ENCODE data around the gene SMARCD3. TPM values are rescaled to one million over a fixed set of nuclear protein-coding genes. Genes with fewer than 3 reads are reported as not detected.

Gene SMARCD3
- total RNA-seq, 1 experiment from 2014 or later = 27.8 TPM

GRCh38 chr7:151269511-151269910 lies 21.0 kb upstream of the SMARCD3 start:
- ChIA-PET POLR2A (no interaction called here), CTCF (no interaction called here)
- Histone ChIP-seq H3K9me3 (ENCODE audit: control insufficient read depth, insufficient read depth, low read depth, low read length) (no peaks in the 10 kb centered on the region), H3K36me3 (ENCODE audit: control insufficient read depth, insufficient read depth, low read length) (no peaks in the 10 kb centered on the region), H3K27me3 (ENCODE audit: control insufficient read depth, insufficient read depth, low read length) (no peaks in the 10 kb centered on the region), H3K27ac (ENCODE audit: low read length) (no peak overlapping the region), H3K4me3 (ENCODE audit: low read depth in 2 of 2, low read length in 2 of 2) (no peak overlapping the region), H3K4me1 (ENCODE audit: control insufficient read depth, insufficient read depth, low read length) (no peaks in the 10 kb centered on the region)
- in situ Hi-C loops (cut with HindIII; ENCODE audit: low pct_unique_long_range_greater_than_20kb, low sequenced_read_pairs) (no loop called here), intact Hi-C loops (cut with micrococcal nuclease; ENCODE audit: unreplicated experiment) (no loop called here)
- DNase-seq (ENCODE audit: low read depth, low spot score) (no peak), ATAC-seq (no peak)
- no TSS peak for BruUV-seq (replicated peaks)
- TF ChIP-seq POLR2AphosphoS5 (IDR thresholded peaks at IDR 0.05; ENCODE audit: low read depth, low read length) (no peak), CTCF (IDR thresholded peaks at IDR 0.05) (no peak), SIN3A (IDR thresholded peaks at IDR 0.05; ENCODE audit: borderline replicate concordance, insufficient read depth, low read depth, low read length) (no peak), REST (IDR thresholded peaks at IDR 0.05; ENCODE audit: insufficient read depth in 1 of 2, low read depth in 2 of 2, low read length in 1 of 2) (no peak), TCF7L2 (IDR thresholded peaks at IDR 0.05; ENCODE audit: low read depth, low read length) (no peak)

GRCh38 chr7:151265351-151265931 lies 16.9 kb upstream of the SMARCD3 start:
- H3K27ac ChIP-seq (ENCODE audit: low read length) = no peak overlapping the region
- no TSS peak for BruUV-seq (replicated peaks)
- CTCF ChIA-PET = no interaction called here
- H3K4me1 ChIP-seq (ENCODE audit: control insufficient read depth, insufficient read depth, low read length) = no peaks in the 10 kb centered on the region
- intact Hi-C loops (cut with micrococcal nuclease; ENCODE audit: unreplicated experiment) (no loop called here), in situ Hi-C loops (cut with HindIII; ENCODE audit: low pct_unique_long_range_greater_than_20kb, low sequenced_read_pairs) (no loop called here)
- ATAC-seq (no peak), DNase-seq (ENCODE audit: low read depth, low spot score) (no peak)
- H3K9me3 ChIP-seq (ENCODE audit: control insufficient read depth, insufficient read depth, low read depth, low read length) = no peaks in the 10 kb centered on the region
- H3K27me3 ChIP-seq (ENCODE audit: control insufficient read depth, insufficient read depth, low read length) = no peaks in the 10 kb centered on the region
- POLR2A ChIA-PET = no interaction called here
- TF ChIP-seq REST (IDR thresholded peaks at IDR 0.05; ENCODE audit: insufficient read depth in 1 of 2, low read depth in 2 of 2, low read length in 1 of 2) (no peak), CTCF (IDR thresholded peaks at IDR 0.05) (no peak), TCF7L2 (IDR thresholded peaks at IDR 0.05; ENCODE audit: low read depth, low read length) (no peak), POLR2AphosphoS5 (IDR thresholded peaks at IDR 0.05; ENCODE audit: low read depth, low read length) (no peak), SIN3A (IDR thresholded peaks at IDR 0.05; ENCODE audit: borderline replicate concordance, insufficient read depth, low read depth, low read length) (no peak)
- no peak overlapping the region for H3K4me3 ChIP-seq (ENCODE audit: low read depth in 2 of 2, low read length in 2 of 2)
- H3K36me3 ChIP-seq (ENCODE audit: control insufficient read depth, insufficient read depth, low read length) = no peaks in the 10 kb centered on the region

Measured in Panc1 (cell line).